ENCODE data around the gene EXT2. TPM values are rescaled to one million over a fixed set of nuclear protein-coding genes. Genes with fewer than 3 reads are reported as not detected.

The EXT2 gene
- total and polyA plus RNA-seq, 4 experiments from 2014 or later, result 28.2 to 48.5 (median 35.7) TPM

GRCh38 chr11:44269369-44270351 lies 174.2 kb downstream of the EXT2 start:
- no peaks in the 10 kb centered on the region for H3K36me3 ChIP-seq (ENCODE audit: insufficient read depth, low read length)
- Mint-ChIP-seq H3K4me3 (no peak overlapping the region), H3K27ac (no peak overlapping the region), H3K9me3 (no peaks in the 10 kb centered on the region), H3K27me3 (peaks cover 1 to 3% of the 10 kb centered on the region in 2 donors), H3K36me3 (no peaks in the 10 kb centered on the region), H3K4me1 (no peaks in the 10 kb centered on the region)
- intact Hi-C loops (cut with micrococcal nuclease), result no loop called here
- no peak overlapping the region for H3K27ac ChIP-seq (ENCODE audit: low read depth, low read length)
- no peaks in the 10 kb centered on the region for H3K9me3 ChIP-seq (ENCODE audit: control insufficient read depth in 1 of 2, low read length in 2 of 2)
- no peak for DNase-seq
- no peaks in the 10 kb centered on the region for H3K4me1 ChIP-seq (ENCODE audit: insufficient read depth, low read length)
- CTCF ChIA-PET (ENCODE audit: partially characterized antibody), result interaction anchor here (1.7 kb wide), 1 partner anchor 17 kb away, joined by 4 read pairs; no protein-coding TSS in a partner anchor
- H3K4me3 ChIP-seq (ENCODE audit: low read length in 2 of 2), result no peak overlapping the region
- POLR2A ChIA-PET (ENCODE audit: partially characterized antibody), result no interaction called here
- H3K27me3 ChIP-seq (ENCODE audit: insufficient read depth, low read length), result no peaks in the 10 kb centered on the region

GRCh38 chr11:44270403-44271273 lies 175.2 kb downstream of the EXT2 start:
- H3K4me3 Mint-ChIP-seq, result no peak overlapping the region
- Histone ChIP-seq H3K27ac (ENCODE audit: low read depth, low read length) (no peak overlapping the region), H3K36me3 (ENCODE audit: insufficient read depth, low read length) (no peaks in the 10 kb centered on the region), H3K9me3 (ENCODE audit: control insufficient read depth in 1 of 2, low read length in 2 of 2) (no peaks in the 10 kb centered on the region), H3K4me1 (ENCODE audit: insufficient read depth, low read length) (no peaks in the 10 kb centered on the region), H3K4me3 (ENCODE audit: low read length in 2 of 2) (no peak overlapping the region), H3K27me3 (ENCODE audit: insufficient read depth, low read length) (no peaks in the 10 kb centered on the region)
- H3K27ac Mint-ChIP-seq, result no peak overlapping the region
- no peaks in the 10 kb centered on the region for H3K36me3 Mint-ChIP-seq
- no peaks in the 10 kb centered on the region for H3K4me1 Mint-ChIP-seq
- no peak for DNase-seq
- intact Hi-C loops (cut with micrococcal nuclease), result no loop called here
- CTCF ChIA-PET (ENCODE audit: partially characterized antibody), result no interaction called here
- peaks cover 1 to 3% of the 10 kb centered on the region in 2 donors for H3K27me3 Mint-ChIP-seq
- POLR2A ChIA-PET (ENCODE audit: partially characterized antibody), result no interaction called here
- H3K9me3 Mint-ChIP-seq, result no peaks in the 10 kb centered on the region

DNA sequence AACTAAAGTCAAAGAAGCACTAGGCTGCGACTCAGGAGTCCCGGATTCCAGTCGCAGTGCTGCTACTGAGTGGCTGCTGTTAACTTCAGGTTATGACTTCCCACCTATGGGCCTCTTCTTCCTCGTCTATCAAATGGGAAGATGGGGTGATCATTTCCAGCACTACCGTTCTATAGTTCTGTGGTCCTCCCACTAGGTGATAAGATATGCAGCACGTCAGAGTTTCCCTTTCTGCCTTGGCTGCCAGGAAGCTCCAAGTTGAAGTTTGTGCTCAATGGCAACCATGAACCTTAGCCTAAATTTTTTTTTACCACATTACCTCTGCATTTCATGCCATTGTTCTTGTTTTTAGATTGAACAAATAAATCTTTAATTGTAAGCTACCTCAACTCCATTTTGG lies 175.8 kb downstream of the EXT2 start:
- H3K4me1 Mint-ChIP-seq, result no peaks in the 10 kb centered on the region
- H3K9me3 ChIP-seq (ENCODE audit: control insufficient read depth in 1 of 2, low read length in 2 of 2), result no peaks in the 10 kb centered on the region
- H3K27me3 Mint-ChIP-seq, result peaks cover 0 to 2% of the 10 kb centered on the region in 2 donors
- no peaks in the 10 kb centered on the region for H3K36me3 ChIP-seq (ENCODE audit: insufficient read depth, low read length)
- no peaks in the 10 kb centered on the region for H3K4me1 ChIP-seq (ENCODE audit: insufficient read depth, low read length)
- no peaks in the 10 kb centered on the region for H3K36me3 Mint-ChIP-seq
- POLR2A ChIA-PET (ENCODE audit: partially characterized antibody), result no interaction called here
- intact Hi-C loops (cut with micrococcal nuclease), result no loop called here
- CTCF ChIA-PET (ENCODE audit: partially characterized antibody), result no interaction called here
- H3K9me3 Mint-ChIP-seq, result no peaks in the 10 kb centered on the region
- H3K4me3 Mint-ChIP-seq, result no peak overlapping the region
- H3K27ac Mint-ChIP-seq, result no peak overlapping the region
- DNase-seq, result no peak
- no peaks in the 10 kb centered on the region for H3K27me3 ChIP-seq (ENCODE audit: insufficient read depth, low read length)
- no peak overlapping the region for H3K27ac ChIP-seq (ENCODE audit: low read depth, low read length)
- no peak overlapping the region for H3K4me3 ChIP-seq (ENCODE audit: low read length in 2 of 2)

DNA sequence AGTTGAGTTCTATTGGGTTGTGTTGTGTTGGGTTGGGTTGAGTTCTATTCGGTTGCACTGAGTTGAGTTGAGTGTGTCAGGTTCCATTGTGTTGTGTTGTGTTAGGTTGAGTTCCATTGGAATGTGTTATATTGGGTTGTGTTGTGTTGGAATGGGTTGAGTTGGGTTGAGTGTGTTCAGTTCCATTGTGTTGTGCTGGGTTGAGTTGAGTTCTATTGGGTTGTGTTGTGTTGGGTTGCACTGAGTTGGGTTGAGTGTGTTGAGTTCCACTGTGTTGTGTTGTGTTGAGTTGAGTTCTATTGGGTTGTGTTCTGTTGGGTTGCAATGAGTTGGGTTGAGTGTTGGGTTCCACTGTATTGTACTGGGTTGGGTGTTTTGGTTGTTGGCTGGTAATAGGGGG lies 178.9 kb downstream of the EXT2 start:
- no peak overlapping the region for H3K27ac Mint-ChIP-seq
- no peak overlapping the region for H3K4me3 ChIP-seq (ENCODE audit: low read length in 2 of 2)
- H3K27me3 Mint-ChIP-seq, result peaks cover 0 to under 1% of the 10 kb centered on the region in 2 donors
- no peaks in the 10 kb centered on the region for H3K4me1 ChIP-seq (ENCODE audit: insufficient read depth, low read length)
- H3K27ac ChIP-seq (ENCODE audit: low read depth, low read length), result no peak overlapping the region
- DNase-seq, result no peak
- H3K27me3 ChIP-seq (ENCODE audit: insufficient read depth, low read length), result no peaks in the 10 kb centered on the region
- no peaks in the 10 kb centered on the region for H3K4me1 Mint-ChIP-seq
- intact Hi-C loops (cut with micrococcal nuclease), result no loop called here
- no peaks in the 10 kb centered on the region for H3K36me3 Mint-ChIP-seq
- no peaks in the 10 kb centered on the region for H3K9me3 Mint-ChIP-seq
- ChIA-PET POLR2A (ENCODE audit: partially characterized antibody) (no interaction called here), CTCF (ENCODE audit: partially characterized antibody) (interaction anchor here (1.6 kb wide), 1 partner anchor 15 kb away, joined by 6 read pairs; no protein-coding TSS in a partner anchor)
- H3K9me3 ChIP-seq (ENCODE audit: control insufficient read depth in 1 of 2, low read length in 2 of 2), result no peaks in the 10 kb centered on the region
- no peaks in the 10 kb centered on the region for H3K36me3 ChIP-seq (ENCODE audit: insufficient read depth, low read length)
- H3K4me3 Mint-ChIP-seq, result no peak overlapping the region

DNA sequence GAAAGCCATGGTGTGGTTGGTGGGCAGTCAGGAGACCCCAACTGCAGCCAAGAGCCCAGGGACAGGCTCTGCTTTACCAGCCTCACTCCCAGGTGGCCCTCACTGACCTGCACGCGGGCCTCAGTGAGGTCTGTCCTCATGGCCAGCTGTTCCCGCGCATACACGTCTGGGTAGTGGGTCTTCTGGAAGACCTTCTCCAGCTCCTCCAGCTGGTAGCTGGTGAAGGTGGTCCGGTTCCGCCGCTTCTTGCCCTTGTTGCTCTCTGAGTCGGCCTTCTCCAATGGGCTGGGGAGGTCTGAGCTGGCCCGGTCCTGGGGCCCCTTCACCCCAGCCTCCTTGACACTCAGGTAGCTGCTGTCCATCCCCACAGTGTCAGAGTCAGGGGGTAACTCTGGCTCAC lies 179.8 kb downstream of the EXT2 start:
- no peaks in the 10 kb centered on the region for H3K4me1 Mint-ChIP-seq
- ChIA-PET POLR2A (ENCODE audit: partially characterized antibody) (no interaction called here), CTCF (ENCODE audit: partially characterized antibody) (interaction anchor here (1.6 to 2.9 kb wide), 2 partner anchors 11 to 14 kb away, joined by 6 to 15 read pairs; no protein-coding TSS in a partner anchor)
- H3K9me3 Mint-ChIP-seq, result no peaks in the 10 kb centered on the region
- intact Hi-C loops (cut with micrococcal nuclease), result no loop called here
- Histone ChIP-seq H3K4me3 (ENCODE audit: low read length in 2 of 2) (no peak overlapping the region), H3K27ac (ENCODE audit: low read depth, low read length) (no peak overlapping the region), H3K4me1 (ENCODE audit: insufficient read depth, low read length) (no peaks in the 10 kb centered on the region), H3K36me3 (ENCODE audit: insufficient read depth, low read length) (no peaks in the 10 kb centered on the region), H3K9me3 (ENCODE audit: control insufficient read depth in 1 of 2, low read length in 2 of 2) (no peaks in the 10 kb centered on the region), H3K27me3 (ENCODE audit: insufficient read depth, low read length) (no peaks in the 10 kb centered on the region)
- H3K27ac Mint-ChIP-seq, result no peak overlapping the region
- no peaks in the 10 kb centered on the region for H3K36me3 Mint-ChIP-seq
- H3K4me3 Mint-ChIP-seq, result no peak overlapping the region
- H3K27me3 Mint-ChIP-seq, result peaks cover 0 to 6% of the 10 kb centered on the region in 2 donors
- DNase-seq, result no peak

DNA sequence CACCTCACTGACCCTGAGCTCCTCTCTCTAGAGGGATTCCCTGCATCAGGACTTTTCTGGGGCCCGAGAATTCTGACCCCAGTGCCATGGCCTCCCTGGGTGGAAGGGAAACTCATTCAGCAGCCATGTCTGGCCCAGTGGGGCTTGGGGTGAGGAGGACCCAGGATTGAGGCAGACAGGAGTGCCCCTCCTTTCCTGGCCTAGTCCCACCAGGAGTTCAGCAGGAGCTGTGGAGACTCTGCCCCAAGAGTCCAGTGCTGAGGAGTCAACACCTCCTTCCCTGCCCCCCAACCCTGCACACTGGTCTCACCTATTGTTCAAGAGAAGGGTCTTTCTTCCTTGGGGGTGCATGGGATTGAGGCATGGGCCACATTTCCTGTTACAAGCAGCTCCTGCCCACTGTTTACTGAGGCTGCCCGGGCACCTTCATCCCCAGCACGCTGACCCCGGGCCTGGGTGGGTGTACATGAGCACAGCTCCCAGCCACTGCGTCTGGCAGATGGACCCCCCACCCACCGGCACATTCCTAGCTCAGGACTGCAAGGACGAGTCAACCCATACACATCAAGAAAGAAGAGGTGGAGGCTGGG lies 180.6 kb downstream of the EXT2 start:
- no peak overlapping the region for H3K4me3 Mint-ChIP-seq
- no peaks in the 10 kb centered on the region for H3K4me1 Mint-ChIP-seq
- Histone ChIP-seq H3K4me1 (ENCODE audit: insufficient read depth, low read length) (no peaks in the 10 kb centered on the region), H3K9me3 (ENCODE audit: control insufficient read depth in 1 of 2, low read length in 2 of 2) (no peaks in the 10 kb centered on the region), H3K27me3 (ENCODE audit: insufficient read depth, low read length) (no peaks in the 10 kb centered on the region), H3K27ac (ENCODE audit: low read depth, low read length) (no peak overlapping the region), H3K36me3 (ENCODE audit: insufficient read depth, low read length) (no peaks in the 10 kb centered on the region), H3K4me3 (ENCODE audit: low read length in 2 of 2) (no peak overlapping the region)
- H3K27me3 Mint-ChIP-seq, result peaks cover 0 to 6% of the 10 kb centered on the region in 2 donors
- intact Hi-C loops (cut with micrococcal nuclease), result no loop called here
- H3K9me3 Mint-ChIP-seq, result no peaks in the 10 kb centered on the region
- ChIA-PET CTCF (ENCODE audit: partially characterized antibody) (interaction anchor here (1.6 to 2.9 kb wide), 2 partner anchors 11 to 13 kb away, joined by 6 to 15 read pairs; no protein-coding TSS in a partner anchor), POLR2A (ENCODE audit: partially characterized antibody) (no interaction called here)
- H3K36me3 Mint-ChIP-seq, result no peaks in the 10 kb centered on the region
- no peak for DNase-seq
- H3K27ac Mint-ChIP-seq, result no peak overlapping the region
